WERI-Rb-1 (cell line): ENCODE measurements around the gene VAV3.

ENCODE experiments used
- DNase-seq: peaks from one replicate; pipeline ENCODE4 v3.0.0-alpha.2; 2020
- H3K27ac ChIP-seq: fragments of 250-450 bp; sonication (Bioruptor Pico); 2 replicates; pipeline ENCODE4 v1.5.1; 2020; ENCODE audit warnings: mild to moderate bottlenecking, moderate library complexity
- H3K27me3 ChIP-seq: fragments of 250-450 bp; sonication (Bioruptor Pico); 2 replicates; pipeline ENCODE4 v1.5.1; 2021; ENCODE audit warnings: mild to moderate bottlenecking, low read depth, moderate library complexity; ENCODE audit not compliant: insufficient read depth, severe bottlenecking
- H3K36me3 ChIP-seq: fragments of 250-450 bp; sonication (Bioruptor Pico); 2 replicates; pipeline ENCODE4 v1.5.1; 2020; ENCODE audit warnings: mild to moderate bottlenecking, moderate library complexity
- H3K4me3 ChIP-seq: 2 replicates; pipeline ENCODE4 v1.5.1; 2011; ENCODE audit warnings: low read depth, mild to moderate bottlenecking, control low read depth, low read length
- H3K9me3 ChIP-seq: fragments of 250-450 bp; sonication (Bioruptor Pico); 2 replicates; pipeline ENCODE4 v1.5.1; 2021; ENCODE audit warnings: mild to moderate bottlenecking, moderate library complexity; ENCODE audit not compliant: severe bottlenecking
- TF ChIP-seq, protein P1 (sequence below): IDR thresholded peaks from 2 replicates; pipeline ENCODE4 v1.5.1; 2011; ENCODE audit warnings: low read depth, mild to moderate bottlenecking, control low read depth, inconsistent platforms, low read length

Gene VAV3

DNA sequence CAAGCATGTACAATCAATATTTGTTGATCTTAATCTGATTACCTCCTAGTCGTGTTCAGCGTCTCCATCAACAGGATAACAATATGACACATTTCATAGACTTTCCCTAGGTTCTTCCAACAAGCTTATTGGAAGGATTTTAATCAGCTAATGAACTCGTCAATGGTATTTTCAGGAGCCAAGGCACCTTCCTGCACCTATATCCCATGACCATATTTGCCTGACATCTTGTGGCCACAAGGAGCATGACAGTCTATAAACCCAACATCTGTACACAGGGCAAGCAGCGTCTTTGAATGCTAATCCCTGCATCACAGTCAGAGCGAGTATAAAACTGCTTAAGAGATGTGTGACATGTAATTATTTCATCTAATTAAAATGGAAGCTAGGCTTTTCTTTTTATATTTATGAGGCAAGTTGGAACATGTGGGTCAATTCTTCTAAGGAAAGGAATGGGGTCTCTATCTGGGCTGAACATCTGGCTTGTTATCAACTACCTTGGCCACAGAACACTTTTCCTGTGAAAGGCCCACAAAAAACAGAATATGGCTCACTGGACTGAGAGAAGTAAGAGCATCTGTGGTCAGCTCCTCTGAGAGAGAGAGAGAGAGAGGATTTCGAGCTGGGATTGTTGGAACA, 435.4 kb downstream of the VAV3 start:
- H3K27ac ChIP-seq = no peak overlapping the region
- TF ChIP-seq, protein P1, sequence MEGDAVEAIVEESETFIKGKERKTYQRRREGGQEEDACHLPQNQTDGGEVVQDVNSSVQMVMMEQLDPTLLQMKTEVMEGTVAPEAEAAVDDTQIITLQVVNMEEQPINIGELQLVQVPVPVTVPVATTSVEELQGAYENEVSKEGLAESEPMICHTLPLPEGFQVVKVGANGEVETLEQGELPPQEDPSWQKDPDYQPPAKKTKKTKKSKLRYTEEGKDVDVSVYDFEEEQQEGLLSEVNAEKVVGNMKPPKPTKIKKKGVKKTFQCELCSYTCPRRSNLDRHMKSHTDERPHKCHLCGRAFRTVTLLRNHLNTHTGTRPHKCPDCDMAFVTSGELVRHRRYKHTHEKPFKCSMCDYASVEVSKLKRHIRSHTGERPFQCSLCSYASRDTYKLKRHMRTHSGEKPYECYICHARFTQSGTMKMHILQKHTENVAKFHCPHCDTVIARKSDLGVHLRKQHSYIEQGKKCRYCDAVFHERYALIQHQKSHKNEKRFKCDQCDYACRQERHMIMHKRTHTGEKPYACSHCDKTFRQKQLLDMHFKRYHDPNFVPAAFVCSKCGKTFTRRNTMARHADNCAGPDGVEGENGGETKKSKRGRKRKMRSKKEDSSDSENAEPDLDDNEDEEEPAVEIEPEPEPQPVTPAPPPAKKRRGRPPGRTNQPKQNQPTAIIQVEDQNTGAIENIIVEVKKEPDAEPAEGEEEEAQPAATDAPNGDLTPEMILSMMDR = peak; percentile 78
- H3K9me3 ChIP-seq = no peaks in the 10 kb centered on the region
- no peak overlapping the region for H3K4me3 ChIP-seq
- no peaks in the 10 kb centered on the region for H3K27me3 ChIP-seq
- peak; percentile 67 for DNase-seq
- no peaks in the 10 kb centered on the region for H3K36me3 ChIP-seq

DNA sequence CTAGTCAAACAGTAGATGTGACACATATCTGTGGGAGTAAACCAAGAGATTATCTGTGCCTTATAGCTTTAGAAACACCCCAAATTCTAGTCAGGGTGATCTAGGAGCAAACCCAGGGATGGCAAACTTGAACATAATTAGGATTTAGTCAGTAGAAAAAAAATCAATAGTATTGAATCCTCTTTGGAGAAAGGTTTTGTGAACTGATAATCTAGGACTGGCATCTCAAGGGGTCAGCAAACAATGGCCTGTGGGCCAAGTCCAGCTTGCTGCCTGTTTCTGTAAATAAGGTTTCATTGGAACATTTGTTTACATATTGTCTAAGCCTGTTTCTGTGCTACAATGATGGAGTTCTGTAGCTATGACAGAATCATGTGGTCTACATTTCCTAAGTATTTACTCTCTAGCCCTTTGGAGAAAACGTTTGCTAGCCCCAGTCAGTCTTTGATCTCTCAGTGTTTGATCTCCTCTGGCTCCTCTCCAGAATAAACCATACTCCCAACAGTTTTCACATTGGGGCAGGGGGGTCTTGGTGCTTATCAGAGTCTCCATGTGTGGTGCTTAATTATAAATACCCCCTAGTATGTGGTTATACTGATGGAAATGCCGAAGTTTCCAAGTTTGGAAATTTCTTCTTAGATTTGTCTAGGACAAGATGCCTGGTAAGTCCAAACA, 438.3 kb downstream of the VAV3 start:
- H3K9me3 ChIP-seq = no peaks in the 10 kb centered on the region
- no peak overlapping the region for H3K27ac ChIP-seq
- no peaks in the 10 kb centered on the region for H3K36me3 ChIP-seq
- no peak overlapping the region for H3K4me3 ChIP-seq
- no peak for DNase-seq
- TF ChIP-seq, protein P1 = no peak
- no peaks in the 10 kb centered on the region for H3K27me3 ChIP-seq

DNA sequence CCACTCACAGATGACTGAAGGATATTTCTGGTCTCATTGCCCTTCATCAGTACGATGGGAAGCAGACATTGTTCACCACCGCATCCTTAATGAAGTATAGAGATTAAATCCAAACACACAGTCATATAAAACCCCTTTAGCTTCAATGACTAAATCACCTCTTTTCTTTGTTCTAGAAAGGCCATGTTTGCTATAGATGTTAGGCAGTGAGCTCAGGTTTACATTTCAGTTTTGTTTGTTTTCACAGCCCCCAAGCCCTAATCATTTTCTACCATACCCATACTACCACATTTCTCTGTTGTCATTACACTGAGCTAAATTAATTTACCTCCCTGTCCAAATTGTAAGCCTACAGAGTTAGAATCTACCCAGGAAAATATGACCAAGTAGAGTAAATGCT, 439.0 kb downstream of the VAV3 start:
- TF ChIP-seq, protein P1 = no peak
- Histone ChIP-seq H3K4me3 (no peak overlapping the region), H3K36me3 (no peaks in the 10 kb centered on the region), H3K27ac (no peak overlapping the region), H3K27me3 (no peaks in the 10 kb centered on the region), H3K9me3 (no peaks in the 10 kb centered on the region)
- no peak for DNase-seq

DNA sequence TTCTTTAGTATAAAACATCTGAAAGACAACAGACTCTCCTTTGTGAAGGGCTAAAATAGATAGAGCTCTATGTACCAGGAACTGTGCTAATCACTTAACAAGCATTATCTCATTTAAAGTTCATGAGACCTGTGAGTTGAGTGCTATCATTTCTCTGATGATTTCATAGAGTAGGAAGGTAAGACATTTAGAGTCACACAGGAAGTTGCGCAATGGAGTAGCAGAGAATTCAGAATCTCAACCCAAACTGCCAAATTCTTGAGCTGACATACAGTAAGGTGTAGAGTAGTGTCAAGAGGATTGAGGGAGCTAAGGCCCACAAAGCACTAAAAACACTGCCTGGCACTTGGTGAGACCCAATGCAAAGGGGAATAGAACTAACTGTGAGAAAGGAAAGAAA, 439.8 kb downstream of the VAV3 start:
- no peak overlapping the region for H3K4me3 ChIP-seq
- H3K27ac ChIP-seq = no peak overlapping the region
- H3K27me3 ChIP-seq = no peaks in the 10 kb centered on the region
- no peaks in the 10 kb centered on the region for H3K9me3 ChIP-seq
- no peaks in the 10 kb centered on the region for H3K36me3 ChIP-seq
- DNase-seq = no peak
- TF ChIP-seq, protein P1 = no peak

DNA sequence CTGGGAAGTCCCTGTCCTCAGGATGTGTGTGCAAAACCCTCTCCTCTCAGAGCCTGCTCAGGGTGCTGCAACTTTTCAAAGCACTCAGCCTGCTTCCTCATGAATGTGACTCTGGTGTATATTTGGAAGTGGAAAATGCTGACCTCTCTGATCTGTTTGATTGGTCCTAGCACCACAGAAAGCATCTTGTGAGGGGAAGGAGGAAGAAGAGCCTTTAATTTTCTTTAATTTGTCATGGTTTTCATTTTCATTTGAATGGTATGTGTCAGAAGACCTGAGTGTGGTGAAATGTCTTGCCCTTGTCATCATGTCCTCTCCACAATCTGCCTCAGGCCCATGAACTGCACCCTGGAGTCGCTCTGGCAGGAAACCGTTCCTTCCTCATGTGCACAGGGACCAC, 440.7 kb downstream of the VAV3 start:
- no peaks in the 10 kb centered on the region for H3K27me3 ChIP-seq
- no peak overlapping the region for H3K4me3 ChIP-seq
- H3K27ac ChIP-seq = no peak overlapping the region
- no peaks in the 10 kb centered on the region for H3K9me3 ChIP-seq
- TF ChIP-seq, protein P1 = no peak
- H3K36me3 ChIP-seq = no peaks in the 10 kb centered on the region
- no peak for DNase-seq

DNA sequence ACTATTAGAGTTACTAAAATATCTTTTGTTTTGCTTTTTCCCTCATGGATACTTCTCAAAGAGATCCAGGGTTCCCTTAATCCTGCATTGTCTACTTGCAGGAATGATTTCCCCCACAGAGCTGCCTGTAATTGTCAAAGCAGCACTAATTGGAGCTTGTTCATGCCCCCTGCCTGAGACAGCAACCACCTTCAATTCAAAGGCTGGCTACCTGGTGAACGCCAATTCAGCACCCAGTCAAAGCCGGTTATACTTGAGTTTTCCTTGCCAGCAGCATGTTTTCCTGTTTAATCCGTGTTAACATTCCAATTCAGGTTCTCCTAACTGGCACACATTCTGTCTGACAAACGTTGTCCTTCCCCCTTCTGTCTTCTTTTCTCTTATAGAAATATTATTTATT, 441.2 kb downstream of the VAV3 start:
- Histone ChIP-seq H3K36me3 (no peaks in the 10 kb centered on the region), H3K27ac (no peak overlapping the region), H3K27me3 (no peaks in the 10 kb centered on the region), H3K4me3 (no peak overlapping the region), H3K9me3 (no peaks in the 10 kb centered on the region)
- DNase-seq = no peak
- TF ChIP-seq, protein P1 = no peak
